HK-2 (cell line): ENCODE measurements around the gene SMARCA2.

Source experiments
- DNase-seq: peaks from one replicate; pipeline ENCODE4 v3.0.0-alpha.2; 2018; ENCODE audit not compliant: unreplicated experiment

SMARCA2 gene

DNA sequence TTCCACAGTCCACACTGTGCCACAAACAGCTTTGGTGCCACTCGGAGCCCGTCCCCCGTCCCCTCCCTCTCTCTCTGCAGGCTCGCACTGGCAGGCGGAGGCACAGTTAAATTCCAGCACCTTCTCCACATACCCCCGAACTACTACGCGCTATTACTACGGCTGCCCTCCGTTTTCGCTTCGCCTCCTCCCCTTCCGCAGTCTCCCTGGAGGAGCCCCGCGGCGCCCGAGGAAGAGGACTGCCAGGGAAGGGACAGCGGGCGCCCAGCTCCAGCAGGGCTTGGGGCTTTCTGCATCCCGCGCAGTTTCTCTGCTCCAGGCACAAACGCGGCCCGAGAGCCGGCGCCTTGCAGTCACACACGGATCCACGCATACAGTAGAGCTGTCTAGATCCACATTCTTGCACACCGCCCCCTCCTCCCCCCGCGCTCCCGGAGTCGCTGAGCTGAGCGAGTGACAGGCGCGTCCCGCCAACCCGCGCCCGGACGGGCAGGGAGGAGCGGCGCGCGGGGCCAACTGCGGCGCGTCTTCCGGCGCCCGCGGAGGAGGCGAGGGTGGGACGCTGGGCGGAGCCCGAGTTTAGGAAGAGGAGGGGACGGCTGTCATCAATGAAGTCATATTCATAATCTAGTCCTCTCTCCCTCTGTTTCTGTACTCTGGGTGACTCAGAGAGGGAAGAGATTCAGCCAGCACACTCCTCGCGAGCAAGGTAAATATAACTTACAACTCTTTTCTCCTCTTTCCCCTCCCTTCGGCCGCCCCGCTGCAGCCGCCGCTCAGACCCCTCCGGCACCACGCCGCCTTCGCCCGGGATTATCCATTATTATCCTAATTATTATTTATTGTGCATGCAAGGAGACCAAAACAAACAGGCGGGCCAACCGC is at the start of gene SMARCA2:
Gene SMARCA2, plus strand, starts transcription at position 652 of the 885 bp plus-strand sequence. CDS start 13,676 bp downstream, outside the sequence.
- peak; percentile 89 for DNase-seq

- no peak for DNase-seq
These were observed 48.3 kb upstream of the SMARCA2 start for GRCh38 chr9:1966725-1967366.

DNA sequence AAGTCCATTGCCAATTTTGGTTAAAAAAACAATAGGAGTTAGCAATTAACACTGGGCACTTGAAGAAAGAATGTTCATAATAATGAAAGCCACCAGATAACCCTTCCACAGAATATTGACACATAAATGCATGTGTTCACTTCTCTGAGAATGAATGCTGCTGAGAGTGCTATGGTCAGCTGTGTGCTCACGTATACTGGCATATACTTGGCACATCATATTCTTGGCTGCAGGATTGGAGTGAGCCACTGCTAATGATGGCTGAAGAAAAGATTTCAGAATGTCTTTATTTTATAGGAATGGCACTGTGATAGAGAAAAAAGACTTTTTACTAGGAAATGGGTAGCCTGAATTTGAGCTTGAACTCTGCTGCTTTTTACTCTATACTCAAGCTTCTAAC is 46.0 kb upstream of the SMARCA2 start:
- no peak for DNase-seq

GRCh38 chr9:1969898-1970297 is 45.2 kb upstream of the SMARCA2 start:
- no peak for DNase-seq

DNA sequence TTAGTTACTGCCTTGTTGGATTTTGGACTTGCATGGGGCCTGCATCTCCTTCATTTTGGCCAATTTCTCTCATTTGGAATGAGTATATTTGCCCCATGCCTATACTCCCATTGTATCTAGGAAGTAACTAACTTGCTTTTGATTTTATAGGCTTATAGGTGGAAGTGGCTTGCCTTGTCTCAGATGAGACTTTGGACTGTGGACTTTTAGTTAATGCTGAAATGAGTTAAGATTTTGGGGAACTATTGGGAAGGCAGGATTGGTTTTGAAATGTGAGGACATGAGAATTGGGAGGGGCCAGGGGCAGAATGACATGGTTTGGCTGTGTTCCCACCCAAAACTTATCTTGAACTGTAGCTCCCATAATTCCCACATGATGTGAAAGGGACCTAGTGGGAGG is 42.5 kb upstream of the SMARCA2 start:
- DNase-seq, result no peak

- DNase-seq, result no peak
These were observed 38.1 kb upstream of the SMARCA2 start for GRCh38 chr9:1977026-1977425.

- no peak for DNase-seq
These were observed 36.2 kb upstream of the SMARCA2 start for GRCh38 chr9:1978941-1979340.

GRCh38 chr9:1979741-1980367 is 35.3 kb upstream of the SMARCA2 start:
- DNase-seq, result no peak

DNA sequence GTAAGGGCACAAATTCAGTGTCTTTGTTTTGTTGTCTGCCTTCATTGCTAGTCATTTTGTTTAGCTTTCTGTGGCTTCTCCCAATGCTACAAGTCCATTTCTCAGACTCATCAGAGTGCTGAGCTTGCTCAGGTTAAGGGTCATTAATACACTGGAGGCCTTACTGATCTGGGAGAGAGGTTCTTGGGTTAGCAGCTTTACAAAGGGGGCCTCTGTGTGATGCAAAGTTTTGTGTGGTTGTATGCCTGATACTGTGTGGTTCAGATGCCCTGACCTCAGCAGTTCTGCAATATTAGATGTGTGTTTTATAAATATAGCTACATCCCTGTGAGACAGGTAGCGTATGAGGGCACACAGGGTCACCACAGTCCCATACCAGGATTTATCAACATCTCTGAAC is 34.8 kb upstream of the SMARCA2 start:
- no peak for DNase-seq

- no peak for DNase-seq
These were observed 33.1 kb upstream of the SMARCA2 start for GRCh38 chr9:1982074-1982473.

GRCh38 chr9:1986341-1986740 is 28.8 kb upstream of the SMARCA2 start:
- no peak for DNase-seq

DNA sequence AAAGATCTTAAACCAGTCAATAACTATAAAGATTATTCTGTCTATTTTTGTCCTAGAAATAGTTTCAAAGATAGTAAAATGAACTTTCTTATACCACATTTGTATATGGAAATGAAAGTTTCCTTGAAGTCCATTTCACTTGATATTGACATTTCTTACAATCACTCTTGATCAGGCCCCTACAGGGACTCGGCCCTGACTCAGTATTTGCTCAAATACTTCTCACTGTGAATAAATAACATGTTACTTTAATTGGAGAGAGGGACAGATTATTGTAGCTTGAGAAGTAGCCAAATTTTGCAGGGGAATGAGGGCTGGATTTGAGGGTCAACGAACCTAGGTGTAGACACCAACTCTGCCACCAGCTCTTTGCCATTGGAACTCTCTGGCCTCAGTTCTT is 25.6 kb upstream of the SMARCA2 start:
- DNase-seq, result no peak

DNA sequence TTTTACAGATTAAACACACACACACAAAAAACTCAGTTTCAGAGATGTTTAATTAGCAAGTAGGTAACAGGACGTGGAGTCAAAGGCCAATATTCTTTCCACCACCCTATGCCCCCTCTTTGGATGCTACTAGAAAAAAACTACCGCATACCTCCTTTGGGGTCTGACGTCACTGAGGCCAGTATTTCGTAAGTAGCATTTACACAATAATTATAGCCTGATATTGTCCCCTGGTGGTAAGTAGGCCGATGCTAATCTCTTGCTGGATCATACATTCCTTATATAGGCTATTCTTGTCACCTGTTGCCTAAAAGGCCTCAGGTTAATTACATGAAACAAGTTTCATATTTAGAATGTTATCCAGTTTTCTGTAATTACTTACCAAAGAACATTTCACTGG is 21.0 kb upstream of the SMARCA2 start:
- no peak for DNase-seq

DNA sequence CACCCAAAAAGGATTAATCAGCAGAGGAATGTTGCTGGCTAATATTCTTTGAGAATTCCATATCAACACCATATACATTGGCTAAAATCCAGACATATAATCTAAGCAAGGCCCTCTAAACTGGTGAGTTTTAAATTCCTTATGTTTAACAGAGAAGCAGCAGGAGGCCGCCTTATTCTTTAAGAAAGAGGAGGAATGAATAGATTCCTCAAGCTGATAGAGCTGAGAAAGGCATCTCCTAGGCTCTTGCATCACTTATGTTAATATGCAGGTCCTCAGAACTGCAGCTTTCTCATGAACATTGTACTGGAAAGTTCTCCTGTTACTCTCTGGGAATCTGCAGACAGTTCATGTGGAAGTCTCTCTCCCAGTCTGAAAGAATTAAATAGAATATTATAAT is 20.1 kb upstream of the SMARCA2 start:
- no peak for DNase-seq

DNA sequence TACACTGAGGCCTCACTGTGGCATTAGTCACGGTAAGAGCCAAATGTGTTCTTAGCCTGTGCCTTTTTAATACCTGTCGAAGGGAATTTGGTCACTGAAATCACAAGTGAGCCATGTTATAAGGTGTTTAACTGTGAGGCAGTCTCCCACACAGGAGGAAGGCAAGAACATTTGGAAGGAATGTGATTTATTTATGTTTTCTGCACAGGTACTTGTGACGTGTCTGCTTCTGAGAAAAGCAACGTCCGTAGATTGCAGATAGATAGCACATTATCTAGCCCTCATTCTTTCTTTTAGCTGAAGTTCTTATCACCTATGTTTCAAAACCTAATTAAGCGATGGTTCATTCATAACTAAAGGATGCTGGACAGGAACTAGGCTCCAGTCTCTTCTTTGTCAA is 19.0 kb upstream of the SMARCA2 start:
- no peak for DNase-seq

DNA sequence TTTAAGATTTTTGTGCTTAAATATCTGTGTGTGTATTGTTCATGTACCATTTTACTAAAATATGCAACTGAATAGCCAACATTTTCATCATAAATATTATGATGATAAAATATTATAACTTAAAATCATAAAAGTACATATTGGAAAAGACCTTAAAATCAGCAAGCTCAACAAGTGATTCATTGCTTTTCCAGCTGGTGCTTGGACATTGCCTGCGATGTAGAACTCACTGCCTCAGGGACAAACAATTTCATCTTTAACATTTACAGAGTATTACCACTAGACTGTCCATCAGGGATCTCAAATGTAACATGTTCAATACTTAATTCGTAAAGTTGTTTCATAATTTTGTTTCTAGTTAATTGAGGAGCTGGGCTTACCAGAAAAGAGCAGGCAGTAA is 17.5 kb upstream of the SMARCA2 start:
- no peak for DNase-seq

GRCh38 chr9:1998111-1998510 is 17.0 kb upstream of the SMARCA2 start:
- no peak for DNase-seq

- DNase-seq, result no peak
These were observed 14.8 kb upstream of the SMARCA2 start for GRCh38 chr9:2000314-2000713.

DNA sequence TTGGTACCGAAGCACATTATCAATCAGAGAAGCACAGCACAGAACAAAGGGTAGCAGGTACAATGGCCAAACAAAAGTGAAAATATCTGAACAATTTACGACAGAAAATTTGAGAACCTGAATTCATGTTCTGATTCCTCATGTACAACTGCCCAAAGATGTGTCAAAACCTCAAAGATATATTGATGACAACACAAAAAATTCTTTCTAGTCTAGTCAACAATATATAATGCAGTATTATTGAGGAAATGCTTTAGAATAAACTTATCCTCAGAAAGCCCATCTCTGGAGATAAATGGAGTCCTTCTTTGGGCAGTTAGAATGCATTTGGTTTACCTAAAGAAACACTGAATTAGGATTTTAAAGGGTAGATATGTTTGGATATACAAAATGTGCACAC is 6.8 kb upstream of the SMARCA2 start:
- no peak for DNase-seq

DNA sequence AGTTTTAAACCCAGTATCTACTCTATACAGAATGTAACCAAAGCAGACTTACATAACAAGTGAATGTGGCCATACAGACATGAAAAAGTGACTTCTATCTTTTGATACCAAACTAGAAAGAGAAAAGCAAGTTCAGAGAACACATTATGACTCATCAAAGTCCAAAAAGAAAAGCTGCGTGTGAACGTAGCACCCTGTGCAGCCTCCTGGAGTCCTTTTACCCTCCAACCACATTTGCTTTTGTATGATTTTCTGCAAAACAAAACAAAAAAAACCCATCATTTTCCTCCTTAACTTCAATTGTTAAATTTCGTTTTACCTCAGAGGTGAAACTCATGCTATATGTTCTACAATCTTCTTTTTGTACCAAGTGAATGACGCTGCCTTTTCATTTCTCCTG is 2.8 kb upstream of the SMARCA2 start:
- no peak for DNase-seq

DNA sequence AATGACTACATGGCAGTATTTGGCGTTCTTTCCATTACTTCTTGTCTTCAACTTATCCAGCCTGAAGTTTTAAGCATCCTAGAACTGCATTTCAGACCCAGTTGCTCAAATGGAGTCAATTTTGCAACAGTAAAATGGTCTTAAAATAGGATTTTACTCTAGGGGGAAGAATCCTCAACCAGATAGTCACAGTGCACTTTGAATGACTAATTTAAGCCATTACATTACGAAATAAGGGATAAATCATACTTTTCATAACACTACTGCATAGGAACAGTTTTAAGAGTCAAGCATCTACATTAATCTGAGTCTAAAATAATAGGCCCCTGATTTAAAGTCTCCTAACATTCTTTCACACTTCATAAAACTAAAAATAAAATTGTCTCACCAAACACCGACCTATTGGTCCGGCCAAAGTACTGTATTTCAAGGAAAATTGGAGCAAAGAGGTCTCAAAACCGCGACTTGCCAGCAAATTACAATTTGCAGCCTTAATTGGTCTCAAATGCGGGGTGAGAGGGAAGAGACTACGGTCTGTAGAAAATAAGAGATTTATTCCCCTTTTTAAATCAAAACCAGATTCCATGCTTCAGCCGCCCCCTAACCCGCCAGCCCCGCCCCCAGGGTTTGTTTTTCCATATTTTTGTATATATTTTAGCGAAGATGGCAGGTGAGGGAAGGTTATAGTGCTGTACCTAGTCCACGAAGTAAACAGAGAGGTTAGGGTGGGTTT is 1.2 kb upstream of the SMARCA2 start:
- no peak for DNase-seq
